Natural killer cell (primary cell): ENCODE measurements around the gene HMCN2. TPM values are rescaled to one million over a fixed set of nuclear protein-coding genes. Genes with fewer than 3 reads are reported as not detected.

Source experiments
- ATAC-seq, 3 donors: fragments of 150-1000 bp in 2 of 3; fragments of 200-7000 bp in 1 of 3; cut with Tn5 transposase; 1 replicate in 1 of 3; 2 replicates in 2 of 3; pipeline ENCODE4 v1.10.0; 2021; ENCODE audit warnings: mild to moderate bottlenecking in 2 of 3, moderate library complexity in 2 of 3
- DNase-seq, 2 donors: peaks; one replicate each; pipeline versions ENCODE4 v3.0.0 to v3.0.0-alpha.2; 2013 to 2021; ENCODE audit warnings: mixed read lengths in 1 of 2
- H3K27ac ChIP-seq: one replicate; pipeline ENCODE4 v1.5.1; 2013; ENCODE audit warnings: mild to moderate bottlenecking, low read length
- H3K27me3 ChIP-seq: one replicate; pipeline ENCODE4 v1.6.1; 2013; ENCODE audit warnings: low read length; ENCODE audit not compliant: control insufficient read depth, insufficient read depth
- H3K36me3 ChIP-seq: one replicate; pipeline ENCODE4 v1.6.1; 2013; ENCODE audit warnings: low read length; ENCODE audit not compliant: control insufficient read depth, insufficient read depth
- H3K4me1 ChIP-seq: one replicate; pipeline ENCODE4 v1.6.1; 2013; ENCODE audit warnings: low read length; ENCODE audit not compliant: control insufficient read depth, insufficient read depth
- H3K4me3 ChIP-seq: one replicate; pipeline ENCODE4 v1.5.1; 2013; ENCODE audit warnings: low read length
- H3K9me3 ChIP-seq: one replicate; pipeline ENCODE4 v1.6.1; 2013; ENCODE audit warnings: low read length; ENCODE audit not compliant: control insufficient read depth, insufficient read depth
- H3K27ac Mint-ChIP-seq, 2 donors: one replicate each; pipeline ENCODE4 v1.8.0; 2022; ENCODE audit warnings: mild to moderate bottlenecking in 2 of 2, mixed read lengths in 2 of 2, moderate library complexity in 1 of 2
- H3K27me3 Mint-ChIP-seq, 2 donors: one replicate each; pipeline ENCODE4 v1.8.0; 2022; ENCODE audit warnings: low read depth in 2 of 2, mixed read lengths in 2 of 2
- H3K36me3 Mint-ChIP-seq: one replicate; pipeline ENCODE4 v1.8.0; 2022; ENCODE audit warnings: mixed read lengths
- H3K4me1 Mint-ChIP-seq, 2 donors: one replicate each; pipeline ENCODE4 v1.8.0; 2022; ENCODE audit warnings: mixed read lengths in 2 of 2
- H3K4me3 Mint-ChIP-seq: one replicate; pipeline ENCODE4 v1.8.0; 2022; ENCODE audit warnings: mild to moderate bottlenecking, moderate library complexity, mixed read lengths
- H3K9me3 Mint-ChIP-seq, 2 donors: one replicate each; pipeline ENCODE4 v1.8.0; 2022; ENCODE audit warnings: mixed read lengths in 2 of 2
- WGBS: methylation state at CpG from one replicate; pipeline ENCODE4 v1.1.7; 2013; ENCODE audit warnings: missing lambda C conversion rate; ENCODE audit not compliant: insufficient coverage; 5-methylcytosine and 5-hydroxymethylcytosine counted together
- intact Hi-C: fragments of 100-400 bp; cut with micrococcal nuclease; formaldehyde crosslinking; loops from one replicate; pipeline ENCODE4 v1.14.2; 2022
- total RNA-seq, 4 donors: library from RNA; stranded (reverse); fragments of 120-200 nt in 1 of 4; gene quantifications; one replicate each; pipeline versions ENCODE4 v1.2.3 to v1.2.4, GENCODE V29; 2013 to 2022
- TF ChIP-seq, protein P1 (sequence below): fragments of 200-600 bp; IDR thresholded peaks from one replicate; pipeline ENCODE4 v1.8.0; 2022; ENCODE audit warnings: antibody characterized with exemption

HMCN2 gene
- total RNA-seq, 3 donors from 2014 or later (not counting 1 experiment from before 2014, with no cell fraction given), result not detected

DNA sequence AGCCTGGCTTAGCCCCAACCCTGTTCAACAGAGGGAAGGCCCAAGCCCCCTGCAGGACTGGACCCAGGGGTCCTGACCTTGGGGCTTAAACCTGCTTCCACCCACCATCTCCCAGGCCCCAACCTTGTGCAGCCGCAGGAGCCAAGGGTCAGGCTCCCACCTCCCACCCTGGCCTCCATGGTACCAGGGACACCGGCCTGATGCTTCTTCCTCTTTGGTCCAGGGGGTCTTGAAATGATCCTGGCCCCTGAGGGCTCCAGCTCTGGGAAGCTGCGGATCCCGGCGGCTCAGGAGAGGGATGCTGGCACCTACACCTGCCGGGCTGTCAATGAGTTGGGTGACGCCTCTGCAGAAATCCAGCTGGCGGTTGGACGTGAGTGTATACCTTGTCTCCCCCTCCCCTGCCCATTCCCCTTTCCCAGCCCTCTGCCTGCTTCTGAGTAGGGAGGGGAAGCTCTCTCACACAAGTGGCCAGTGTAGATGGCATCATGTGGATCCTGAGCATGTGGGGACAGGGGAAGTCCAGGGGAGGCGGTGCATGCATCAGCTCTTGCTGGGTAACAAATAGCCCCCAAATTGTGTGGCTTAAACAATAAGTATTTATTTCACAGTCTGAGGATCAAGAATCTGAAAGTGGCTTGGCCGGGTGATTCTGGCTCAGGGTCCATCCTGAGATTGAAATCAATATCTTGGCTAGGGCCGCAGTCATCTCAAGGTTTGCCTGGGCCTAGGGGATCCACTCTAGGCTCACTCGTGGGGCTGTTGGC lies 44.3 kb downstream of the HMCN2 start:
- intact Hi-C loops, result no loop called here

DNA sequence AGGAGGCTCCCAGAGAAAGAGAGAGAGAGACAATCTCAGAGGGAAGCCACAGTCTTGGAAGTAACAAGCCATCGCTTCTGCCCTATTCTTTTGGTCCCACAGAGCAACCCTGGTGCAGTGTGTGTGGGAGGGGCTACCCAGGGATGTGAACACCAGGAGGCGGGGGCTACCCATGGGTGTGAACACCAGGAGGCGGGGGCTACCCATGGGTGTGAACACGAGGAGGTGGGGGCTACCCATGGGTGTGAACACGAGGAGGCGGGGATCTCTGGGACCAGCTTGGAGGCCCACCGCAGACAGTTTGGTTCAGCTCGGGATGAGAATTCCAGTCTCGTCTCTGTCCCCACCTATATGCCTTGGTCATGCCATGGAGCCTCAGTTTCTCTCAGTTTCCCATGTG lies 44.9 kb downstream of the HMCN2 start:
- no peak for DNase-seq
- 89% methylated on average over 9 of the region's 9 CpGs for WGBS
- no peaks in the 10 kb centered on the region for H3K9me3 ChIP-seq
- Mint-ChIP-seq H3K27me3 (peaks cover 0 to 6% of the 10 kb centered on the region in 2 donors), H3K36me3 (no peaks in the 10 kb centered on the region), H3K4me1 (no peaks in the 10 kb centered on the region), H3K9me3 (no peaks in the 10 kb centered on the region), H3K4me3 (no peak overlapping the region), H3K27ac (no peak overlapping the region)
- intact Hi-C loops, result no loop called here
- H3K27me3 ChIP-seq, result no peaks in the 10 kb centered on the region
- no peaks in the 10 kb centered on the region for H3K4me1 ChIP-seq
- no peaks in the 10 kb centered on the region for H3K36me3 ChIP-seq
- no peak overlapping the region for H3K27ac ChIP-seq
- H3K4me3 ChIP-seq, result no peak overlapping the region
- TF ChIP-seq, protein P1, sequence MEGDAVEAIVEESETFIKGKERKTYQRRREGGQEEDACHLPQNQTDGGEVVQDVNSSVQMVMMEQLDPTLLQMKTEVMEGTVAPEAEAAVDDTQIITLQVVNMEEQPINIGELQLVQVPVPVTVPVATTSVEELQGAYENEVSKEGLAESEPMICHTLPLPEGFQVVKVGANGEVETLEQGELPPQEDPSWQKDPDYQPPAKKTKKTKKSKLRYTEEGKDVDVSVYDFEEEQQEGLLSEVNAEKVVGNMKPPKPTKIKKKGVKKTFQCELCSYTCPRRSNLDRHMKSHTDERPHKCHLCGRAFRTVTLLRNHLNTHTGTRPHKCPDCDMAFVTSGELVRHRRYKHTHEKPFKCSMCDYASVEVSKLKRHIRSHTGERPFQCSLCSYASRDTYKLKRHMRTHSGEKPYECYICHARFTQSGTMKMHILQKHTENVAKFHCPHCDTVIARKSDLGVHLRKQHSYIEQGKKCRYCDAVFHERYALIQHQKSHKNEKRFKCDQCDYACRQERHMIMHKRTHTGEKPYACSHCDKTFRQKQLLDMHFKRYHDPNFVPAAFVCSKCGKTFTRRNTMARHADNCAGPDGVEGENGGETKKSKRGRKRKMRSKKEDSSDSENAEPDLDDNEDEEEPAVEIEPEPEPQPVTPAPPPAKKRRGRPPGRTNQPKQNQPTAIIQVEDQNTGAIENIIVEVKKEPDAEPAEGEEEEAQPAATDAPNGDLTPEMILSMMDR, result no peak
- ATAC-seq, result no peak

More for the DNA sequence above, 44.3 kb downstream of the HMCN2 start:
- Histone ChIP-seq H3K36me3 (no peaks in the 10 kb centered on the region), H3K27me3 (no peaks in the 10 kb centered on the region), H3K9me3 (no peaks in the 10 kb centered on the region), H3K4me1 (no peaks in the 10 kb centered on the region), H3K27ac (no peak overlapping the region), H3K4me3 (no peak overlapping the region)
- Mint-ChIP-seq H3K36me3 (no peaks in the 10 kb centered on the region), H3K27ac (no peak overlapping the region), H3K27me3 (peaks cover 0 to 6% of the 10 kb centered on the region in 2 donors), H3K4me3 (no peak overlapping the region), H3K4me1 (no peaks in the 10 kb centered on the region), H3K9me3 (no peaks in the 10 kb centered on the region)
- WGBS, result 90% methylated on average over 10 of the region's 13 CpGs
- TF ChIP-seq, protein P1, result no peak
- ATAC-seq, result no peak
- no peak for DNase-seq

DNA sequence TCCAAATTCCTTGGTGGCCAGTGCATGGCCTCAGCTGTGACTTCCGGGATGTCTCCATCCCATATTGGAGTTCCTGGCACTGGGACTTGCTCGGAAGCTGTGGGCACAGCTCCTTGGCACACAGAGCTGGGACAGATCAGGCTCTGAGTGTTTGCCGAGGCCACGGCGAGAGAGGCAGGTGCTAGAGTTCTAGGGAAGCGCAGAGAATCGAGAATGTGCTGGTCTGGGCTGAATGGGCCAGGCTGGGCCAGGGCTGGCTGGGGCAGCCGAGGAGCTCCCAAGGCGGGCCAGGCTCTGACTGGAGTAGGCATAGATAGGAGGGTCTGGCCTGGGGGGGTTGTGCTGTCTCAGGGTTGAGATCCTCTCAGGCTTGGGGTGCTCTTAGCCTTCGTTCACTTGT lies 45.4 kb downstream of the HMCN2 start:
- Mint-ChIP-seq H3K36me3 (no peaks in the 10 kb centered on the region), H3K9me3 (no peaks in the 10 kb centered on the region), H3K4me1 (no peaks in the 10 kb centered on the region), H3K27ac (no peak overlapping the region), H3K27me3 (peaks cover 0 to 9% of the 10 kb centered on the region in 2 donors), H3K4me3 (no peak overlapping the region)
- H3K9me3 ChIP-seq, result no peaks in the 10 kb centered on the region
- no peak overlapping the region for H3K27ac ChIP-seq
- TF ChIP-seq, protein P1, result no peak
- H3K4me3 ChIP-seq, result no peak overlapping the region
- H3K4me1 ChIP-seq, result no peaks in the 10 kb centered on the region
- no peak for DNase-seq
- ATAC-seq, result no peak
- intact Hi-C loops, result no loop called here
- H3K36me3 ChIP-seq, result no peaks in the 10 kb centered on the region
- H3K27me3 ChIP-seq, result no peaks in the 10 kb centered on the region
- WGBS, result 79% methylated on average over 10 of the region's 10 CpGs
